ENCODE measurements around the gene RAB3GAP2. TPM values are rescaled to one million over a fixed set of nuclear protein-coding genes. Genes with fewer than 3 reads are reported as not detected.
"Not testable (repeated sequence)": the region's sequence is repeated elsewhere in the genome, so short reads cannot be mapped to it uniquely, and the experiment has no call there.

RAB3GAP2 gene
- total and polyA plus RNA-seq, 2 experiments from 2014 or later = 15.8 to 22.6 TPM

- Histone ChIP-seq H3K9ac (no peak overlapping the region), H3K27me3 (replicated peaks; ENCODE audit: insufficient read depth) (peaks cover 3% of the 10 kb centered on the region; the same call in 1 of the 2 replicates), H3K4me3 (no peak overlapping the region), H3K9me2 (ENCODE audit: insufficient read depth) (no peaks in the 10 kb centered on the region), H4K20me1 (ENCODE audit: insufficient read depth) (no peaks in the 10 kb centered on the region), H3K4me2 (ENCODE audit: unreplicated experiment) (no peak overlapping the region), H3K4me1 (ENCODE audit: insufficient read depth) (no peaks in the 10 kb centered on the region), H2AFZ (no peak overlapping the region), H3K79me2 (ENCODE audit: insufficient read depth) (no peaks in the 10 kb centered on the region), H3K9me3 (ENCODE audit: low read depth) (no peaks in the 10 kb centered on the region), H3K27ac (no peak overlapping the region), H3K36me3 (ENCODE audit: low read depth) (no peaks in the 10 kb centered on the region), H3F3A (ENCODE audit: insufficient read depth) (no peaks in the 10 kb centered on the region)
- TF ChIP-seq EZH2 (IDR thresholded peaks at IDR 0.05; ENCODE audit: insufficient read depth, poor library complexity, severe bottlenecking) = no peak
- no peak for TF ChIP-seq EZH2phosphoT487 (IDR thresholded peaks at IDR 0.05; ENCODE audit: insufficient read depth, low read depth)
- in situ Hi-C loops (cut with MboI) = no loop called here
- 13 to 19% methylated on average over 4 of the region's 4 CpGs for WGBS, 2 experiments (ENCODE audit: low coverage in 1 of 2, low lambda C conversion rate in 2 of 2, missing lambda C conversion rate in 2 of 2)
- DNase-seq = no peak
These were observed 44.9 kb upstream of the RAB3GAP2 start for GRCh38 chr1:220317161-220317560.

- H3K9me3 ChIP-seq (ENCODE audit: low read depth) = no peaks in the 10 kb centered on the region
- TF ChIP-seq EZH2phosphoT487 (IDR thresholded peaks at IDR 0.05; ENCODE audit: insufficient read depth, low read depth) (no peak), EZH2 (IDR thresholded peaks at IDR 0.05; ENCODE audit: insufficient read depth, poor library complexity, severe bottlenecking) (no peak)
- no peaks in the 10 kb centered on the region for H4K20me1 ChIP-seq (ENCODE audit: insufficient read depth)
- no peak overlapping the region for H2AFZ ChIP-seq
- no peak overlapping the region for H3K4me3 ChIP-seq
- WGBS, 2 experiments (ENCODE audit: low coverage in 1 of 2, low lambda C conversion rate in 2 of 2, missing lambda C conversion rate in 2 of 2) = 40 to 43% methylated on average over 3 of the region's 3 CpGs
- H3F3A ChIP-seq (ENCODE audit: insufficient read depth) = no peaks in the 10 kb centered on the region
- H3K4me1 ChIP-seq (ENCODE audit: insufficient read depth) = no peaks in the 10 kb centered on the region
- no peak overlapping the region for H3K9ac ChIP-seq
- H3K9me2 ChIP-seq (ENCODE audit: insufficient read depth) = no peaks in the 10 kb centered on the region
- H3K27ac ChIP-seq = no peak overlapping the region
- no peaks in the 10 kb centered on the region for H3K36me3 ChIP-seq (ENCODE audit: low read depth)
- H3K79me2 ChIP-seq (ENCODE audit: insufficient read depth) = no peaks in the 10 kb centered on the region
- no peak overlapping the region for H3K4me2 ChIP-seq (ENCODE audit: unreplicated experiment)
- H3K27me3 ChIP-seq (replicated peaks; ENCODE audit: insufficient read depth) = 0 out of 2 replicates have a peak, but pooled peaks cover 3% of the 10 kb centered on the region
- in situ Hi-C loops (cut with MboI) = no loop called here
- DNase-seq = no peak
These were observed 44.1 kb upstream of the RAB3GAP2 start for GRCh38 chr1:220316305-220316704.

GRCh38 chr1:220315070-220315839 lies 43.0 kb upstream of the RAB3GAP2 start:
- no peak overlapping the region for H3K4me2 ChIP-seq (ENCODE audit: unreplicated experiment)
- H3K9me2 ChIP-seq (ENCODE audit: insufficient read depth) = no peaks in the 10 kb centered on the region
- no peaks in the 10 kb centered on the region for H3F3A ChIP-seq (ENCODE audit: insufficient read depth)
- no peak overlapping the region for H2AFZ ChIP-seq
- in situ Hi-C loops (cut with MboI) = no loop called here
- no peaks in the 10 kb centered on the region for H3K79me2 ChIP-seq (ENCODE audit: insufficient read depth)
- H3K27me3 ChIP-seq (replicated peaks; ENCODE audit: insufficient read depth) = 0 out of 2 replicates have a peak, but pooled peaks cover 3% of the 10 kb centered on the region
- no peak overlapping the region for H3K4me3 ChIP-seq
- no peaks in the 10 kb centered on the region for H3K36me3 ChIP-seq (ENCODE audit: low read depth)
- no peaks in the 10 kb centered on the region for H3K4me1 ChIP-seq (ENCODE audit: insufficient read depth)
- no peak overlapping the region for H3K9ac ChIP-seq
- H3K9me3 ChIP-seq (ENCODE audit: low read depth) = no peaks in the 10 kb centered on the region
- no peak for DNase-seq
- no peaks in the 10 kb centered on the region for H4K20me1 ChIP-seq (ENCODE audit: insufficient read depth)
- TF ChIP-seq EZH2phosphoT487 (IDR thresholded peaks at IDR 0.05; ENCODE audit: insufficient read depth, low read depth) = no peak
- TF ChIP-seq EZH2 (IDR thresholded peaks at IDR 0.05; ENCODE audit: insufficient read depth, poor library complexity, severe bottlenecking) = no peak
- 24 to 46% methylated on average over 4 of the region's 4 CpGs for WGBS, 2 experiments (ENCODE audit: low coverage in 1 of 2, low lambda C conversion rate in 2 of 2, missing lambda C conversion rate in 2 of 2)
- H3K27ac ChIP-seq = no peak overlapping the region

GRCh38 chr1:220313576-220313975 lies 41.3 kb upstream of the RAB3GAP2 start:
- H3K4me2 ChIP-seq (ENCODE audit: unreplicated experiment) = no peak overlapping the region
- 44 to 52% methylated on average over 1 of the region's 1 CpG for WGBS, 2 experiments (ENCODE audit: low coverage in 1 of 2, low lambda C conversion rate in 2 of 2, missing lambda C conversion rate in 2 of 2)
- no peaks in the 10 kb centered on the region for H3K9me2 ChIP-seq (ENCODE audit: insufficient read depth)
- H3K27ac ChIP-seq = no peak overlapping the region
- no peaks in the 10 kb centered on the region for H3F3A ChIP-seq (ENCODE audit: insufficient read depth)
- H3K36me3 ChIP-seq (ENCODE audit: low read depth) = no peaks in the 10 kb centered on the region
- no peaks in the 10 kb centered on the region for H3K4me1 ChIP-seq (ENCODE audit: insufficient read depth)
- H3K4me3 ChIP-seq = no peak overlapping the region
- no peak overlapping the region for H3K9ac ChIP-seq
- no peaks in the 10 kb centered on the region for H4K20me1 ChIP-seq (ENCODE audit: insufficient read depth)
- DNase-seq = no peak
- no peaks in the 10 kb centered on the region for H3K9me3 ChIP-seq (ENCODE audit: low read depth)
- 0 out of 2 replicates have a peak, but pooled peaks cover 3% of the 10 kb centered on the region for H3K27me3 ChIP-seq (replicated peaks; ENCODE audit: insufficient read depth)
- H3K79me2 ChIP-seq (ENCODE audit: insufficient read depth) = no peaks in the 10 kb centered on the region
- no peak for TF ChIP-seq EZH2phosphoT487 (IDR thresholded peaks at IDR 0.05; ENCODE audit: insufficient read depth, low read depth)
- no peak for TF ChIP-seq EZH2 (IDR thresholded peaks at IDR 0.05; ENCODE audit: insufficient read depth, poor library complexity, severe bottlenecking)
- H2AFZ ChIP-seq = no peak overlapping the region
- in situ Hi-C loops (cut with MboI) = no loop called here

- H4K20me1 ChIP-seq (ENCODE audit: insufficient read depth); DNase-seq; H3K9me2 ChIP-seq (ENCODE audit: insufficient read depth); H3K36me3 ChIP-seq (ENCODE audit: low read depth); H3K4me3 ChIP-seq; H3K79me2 ChIP-seq (ENCODE audit: insufficient read depth); H3K4me2 ChIP-seq (ENCODE audit: unreplicated experiment); H3K27ac ChIP-seq; in situ Hi-C loops (cut with MboI); H3F3A ChIP-seq (ENCODE audit: insufficient read depth); H2AFZ ChIP-seq; H3K27me3 ChIP-seq (replicated peaks; ENCODE audit: insufficient read depth); H3K9me3 ChIP-seq (ENCODE audit: low read depth); H3K4me1 ChIP-seq (ENCODE audit: insufficient read depth); H3K9ac ChIP-seq: not testable (repeated sequence)
- 54 to 65% methylated on average over 4 of the region's 4 CpGs for WGBS, 2 experiments (ENCODE audit: low coverage in 1 of 2, low lambda C conversion rate in 2 of 2, missing lambda C conversion rate in 2 of 2)
These were observed 37.9 kb upstream of the RAB3GAP2 start for GRCh38 chr1:220310147-220310546.

Measured in GM23248 (cell line).